ENCODE data around the gene PAPPA2. TPM values are rescaled to one million over a fixed set of nuclear protein-coding genes. Genes with fewer than 3 reads are reported as not detected.

PAPPA2 gene
- total and polyA plus RNA-seq, 2 of the 8 experiments (the other 6 are each of a cell fraction or from before 2014, with no cell fraction given), result 0.08 to 0.88 TPM

GRCh38 chr1:176801514-176802020 lies 338.6 kb downstream of the PAPPA2 start (continued):
- TF ChIP-seq SIN3A (conservative IDR thresholded peaks at IDR 0.05 in 1 of 2, IDR thresholded peaks at IDR 0.05 in 1 of 2; ENCODE audit: low read depth in 1 of 2, low read length in 2 of 2), result no peak
- no peak for TF ChIP-seq KDM4A (IDR thresholded peaks at IDR 0.05; ENCODE audit: low read depth, low read length, severe bottlenecking)
- TF ChIP-seq, protein P1, sequence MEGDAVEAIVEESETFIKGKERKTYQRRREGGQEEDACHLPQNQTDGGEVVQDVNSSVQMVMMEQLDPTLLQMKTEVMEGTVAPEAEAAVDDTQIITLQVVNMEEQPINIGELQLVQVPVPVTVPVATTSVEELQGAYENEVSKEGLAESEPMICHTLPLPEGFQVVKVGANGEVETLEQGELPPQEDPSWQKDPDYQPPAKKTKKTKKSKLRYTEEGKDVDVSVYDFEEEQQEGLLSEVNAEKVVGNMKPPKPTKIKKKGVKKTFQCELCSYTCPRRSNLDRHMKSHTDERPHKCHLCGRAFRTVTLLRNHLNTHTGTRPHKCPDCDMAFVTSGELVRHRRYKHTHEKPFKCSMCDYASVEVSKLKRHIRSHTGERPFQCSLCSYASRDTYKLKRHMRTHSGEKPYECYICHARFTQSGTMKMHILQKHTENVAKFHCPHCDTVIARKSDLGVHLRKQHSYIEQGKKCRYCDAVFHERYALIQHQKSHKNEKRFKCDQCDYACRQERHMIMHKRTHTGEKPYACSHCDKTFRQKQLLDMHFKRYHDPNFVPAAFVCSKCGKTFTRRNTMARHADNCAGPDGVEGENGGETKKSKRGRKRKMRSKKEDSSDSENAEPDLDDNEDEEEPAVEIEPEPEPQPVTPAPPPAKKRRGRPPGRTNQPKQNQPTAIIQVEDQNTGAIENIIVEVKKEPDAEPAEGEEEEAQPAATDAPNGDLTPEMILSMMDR (IDR thresholded peaks at IDR 0.05; ENCODE audit: control extremely low read depth in 1 of 3, insufficient read depth in 1 of 3, low read depth in 1 of 3, low read length in 3 of 3), result no peak
